GM18951 (cell line): Measurements from ENCODE around the gene MYO1G.

Experiments used
- POLR2A ChIP-seq: IDR thresholded peaks from 4 replicates; pipeline ENCODE4 v1.6.1; 2011; ENCODE audit warnings: mild to moderate bottlenecking; ENCODE audit not compliant: insufficient read length, insufficient read depth; ENCODE audit errors: extremely low read depth
- in situ Hi-C: fragments of 300-500 bp; cut with MboI; formaldehyde crosslinking; loops from one replicate; pipeline ENCODE4 v1.12.0; 2022; ENCODE audit warnings: low sequenced_read_pairs, mixed read lengths, inconsistent platforms; ENCODE audit not compliant: unreplicated experiment

MYO1G gene

DNA sequence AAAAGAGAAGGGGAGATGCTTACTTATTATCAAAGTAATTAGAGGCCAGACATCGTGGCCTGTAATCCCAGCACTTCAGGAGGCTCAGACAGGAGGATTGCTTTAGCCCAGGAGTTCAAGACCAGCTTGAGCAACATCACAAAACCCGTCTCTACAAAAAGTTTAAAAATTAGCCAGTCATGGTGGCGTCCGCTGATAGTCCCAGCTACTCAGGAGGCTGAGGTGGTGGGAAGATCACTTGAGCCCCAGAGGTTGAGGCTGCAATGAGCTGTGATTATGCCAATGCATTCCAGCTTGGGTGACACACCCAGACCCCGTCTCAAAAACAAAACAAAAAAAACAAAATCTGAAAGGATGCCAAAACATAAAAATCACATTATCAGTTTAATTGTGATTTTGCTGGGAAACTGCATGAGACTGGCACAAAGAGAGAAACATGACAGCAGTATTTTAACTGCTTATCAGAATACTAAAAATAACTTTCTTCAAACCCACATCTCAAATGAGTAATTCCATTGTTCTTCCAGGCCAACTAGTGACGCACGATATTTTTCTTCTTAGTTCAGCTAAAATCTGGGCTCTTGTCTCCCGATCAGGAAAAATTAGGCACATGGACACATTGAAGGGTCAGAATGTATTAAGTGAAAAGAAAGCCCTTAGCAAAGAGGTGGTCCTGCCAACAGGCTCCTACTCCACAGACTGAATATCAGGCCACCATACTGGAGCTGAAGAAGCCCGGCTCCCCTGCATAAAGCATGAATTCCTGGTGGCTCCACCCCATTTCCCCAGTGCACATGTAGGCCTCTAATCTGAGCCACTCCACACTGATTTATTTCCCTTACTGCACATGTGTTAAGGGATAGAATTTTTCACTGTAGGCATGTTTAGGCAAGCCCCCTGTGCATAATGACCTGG, 11.6 kb upstream of the MYO1G start:
- in situ Hi-C loops: no loop called here
- no peak for TF ChIP-seq POLR2A

- no peak for TF ChIP-seq POLR2A
- in situ Hi-C loops: no loop called here
Observed at GRCh38 chr7:44989132-44989531, 10.3 kb upstream of the MYO1G start.

GRCh38 chr7:44988701-44989100, 9.9 kb upstream of the MYO1G start:
- TF ChIP-seq POLR2A: no peak
- in situ Hi-C loops: no loop called here

GRCh38 chr7:44987996-44988395, 9.2 kb upstream of the MYO1G start:
- in situ Hi-C loops: no loop called here

DNA sequence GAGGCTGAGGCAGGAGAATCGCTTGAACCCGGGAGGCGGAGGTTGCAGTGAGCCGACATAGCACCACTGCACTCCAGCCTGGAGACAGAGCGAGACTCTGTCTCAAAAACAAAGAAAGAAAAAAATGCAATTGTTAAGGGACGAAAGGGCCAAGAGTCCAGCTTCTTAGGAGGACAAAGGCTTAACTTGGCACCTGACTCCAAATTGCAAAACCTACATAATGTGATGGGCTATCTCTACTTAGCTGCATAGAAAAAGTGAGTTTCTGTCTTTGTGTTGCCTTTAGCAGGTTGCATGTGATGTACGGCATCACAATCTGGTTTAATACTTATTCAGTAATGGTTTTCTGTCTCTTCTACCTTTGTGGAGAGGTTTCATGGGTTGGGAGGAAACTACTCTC, 8.6 kb upstream of the MYO1G start:
- TF ChIP-seq POLR2A: no peak
- in situ Hi-C loops: no loop called here

More at GRCh38 chr7:44987996-44988395, 9.2 kb upstream of the MYO1G start:
- TF ChIP-seq POLR2A: no peak

DNA sequence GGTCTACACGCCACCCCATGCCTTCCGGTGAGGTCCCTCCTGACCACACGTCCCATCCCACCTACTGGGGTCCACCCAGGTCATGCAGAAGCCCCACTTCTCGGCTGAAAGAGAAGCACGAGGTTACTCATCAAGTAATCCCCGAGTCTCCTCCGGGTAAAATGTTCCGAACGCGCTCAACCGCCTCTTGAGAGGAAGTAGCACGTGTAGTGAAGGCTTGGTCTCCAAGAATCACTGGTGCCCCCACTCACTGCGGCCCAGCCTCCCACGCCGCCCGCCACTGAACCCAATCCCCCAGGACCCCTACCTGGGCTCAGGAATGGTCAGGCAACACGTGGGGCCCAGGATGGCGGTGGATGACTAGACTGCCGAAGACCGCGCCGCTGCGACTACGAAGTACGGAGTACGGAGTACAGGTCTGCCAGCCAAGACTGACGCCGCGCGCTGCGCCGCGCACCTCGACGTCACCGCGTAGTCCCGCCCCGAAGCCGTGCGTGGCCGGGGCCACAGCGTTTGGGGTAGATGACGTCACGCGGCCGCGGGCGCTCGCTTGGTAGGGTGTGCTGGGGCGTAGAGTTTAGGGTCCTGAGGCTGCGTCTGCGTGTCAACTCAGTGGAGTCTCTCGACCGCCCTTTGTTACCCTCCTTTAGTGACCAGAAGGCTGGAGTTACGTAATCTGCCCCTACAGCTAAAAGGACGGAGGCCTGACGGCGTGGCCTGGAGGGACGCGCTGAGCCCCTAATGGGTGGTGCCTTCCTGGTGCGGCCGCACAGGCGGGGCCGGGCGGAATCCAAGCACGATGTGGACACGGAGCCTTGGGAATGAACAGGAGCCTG, 7.6 kb upstream of the MYO1G start:
- peak; percentile 99 for TF ChIP-seq POLR2A
- in situ Hi-C loops: no loop called here

- no peak for TF ChIP-seq POLR2A
- in situ Hi-C loops: no loop called here
Observed at GRCh38 chr7:44985900-44986217, 7.0 kb upstream of the MYO1G start.

DNA sequence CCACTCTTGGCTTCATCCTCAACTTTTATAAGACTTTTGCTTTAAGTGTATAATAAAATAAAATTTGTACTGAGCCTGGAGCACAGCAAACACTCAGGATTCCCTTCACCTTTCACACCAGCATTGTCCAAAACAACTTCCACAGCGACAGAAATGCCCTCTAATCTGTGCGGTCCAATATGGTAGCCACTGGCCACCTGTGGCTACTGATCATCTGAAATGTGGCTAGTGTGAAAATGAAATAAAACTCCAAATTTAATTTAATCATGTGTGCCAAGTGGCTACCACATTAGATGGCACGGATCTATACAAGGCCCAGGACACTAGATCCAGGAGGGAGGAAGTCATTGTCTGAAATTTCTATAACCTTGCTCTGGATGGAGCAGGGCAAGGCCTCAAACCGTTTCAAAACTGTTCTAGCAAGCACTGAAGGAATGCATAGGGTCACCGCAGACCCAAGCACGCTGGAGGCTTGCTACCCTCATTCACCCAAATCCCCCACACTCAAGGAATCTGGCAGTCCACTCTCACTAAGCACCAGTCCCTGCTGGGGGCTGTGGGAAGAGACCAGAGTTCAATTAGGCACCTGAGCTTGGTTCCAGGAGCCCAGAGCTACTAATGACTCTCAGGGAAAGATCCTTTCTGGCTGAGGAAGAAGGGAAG, 6.3 kb upstream of the MYO1G start:
- in situ Hi-C loops: no loop called here
- no peak for TF ChIP-seq POLR2A

DNA sequence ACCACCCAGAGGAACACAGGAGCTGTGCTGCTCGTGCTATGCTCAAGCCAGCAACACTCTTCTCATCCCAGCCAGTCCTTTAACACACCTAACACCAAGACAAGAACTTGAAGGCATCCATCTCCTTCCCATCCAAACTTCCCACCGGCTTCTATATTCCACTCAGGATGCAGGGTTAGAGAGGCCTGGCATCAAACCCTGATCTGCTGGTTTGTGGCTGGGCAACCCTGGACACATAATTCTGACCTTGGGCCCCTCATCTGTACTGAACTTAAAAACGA, 5.6 kb upstream of the MYO1G start:
- TF ChIP-seq POLR2A: no peak
- in situ Hi-C loops: no loop called here

- TF ChIP-seq POLR2A: no peak
- in situ Hi-C loops: no loop called here
Observed at GRCh38 chr7:44983742-44984477, 5.1 kb upstream of the MYO1G start.

DNA sequence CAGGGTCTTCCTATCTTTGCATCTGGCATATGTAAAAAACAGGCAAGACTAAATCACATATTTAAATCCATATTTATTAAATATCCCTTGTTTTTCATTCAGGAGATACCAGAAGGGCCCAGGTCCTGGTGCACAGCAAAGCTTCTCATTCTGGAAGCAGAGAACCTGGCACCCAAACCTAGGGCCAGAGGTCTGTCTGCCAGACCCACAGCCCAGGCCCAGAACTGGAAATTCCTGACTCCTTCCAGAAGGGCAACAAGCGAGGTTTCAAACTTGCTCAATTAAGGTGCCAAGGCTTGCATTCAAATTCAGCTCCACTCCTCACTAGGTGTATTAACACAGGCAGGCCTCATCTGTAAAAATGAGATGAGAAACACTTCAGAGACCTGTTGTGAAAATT, 4.2 kb upstream of the MYO1G start:
- TF ChIP-seq POLR2A: no peak
- in situ Hi-C loops: no loop called here

- in situ Hi-C loops: no loop called here
Observed at GRCh38 chr7:44982535-44982923, 3.7 kb upstream of the MYO1G start.

More at GRCh38 chr7:44982535-44982923, 3.7 kb upstream of the MYO1G start:
- no peak for TF ChIP-seq POLR2A
